ENCODE results near the gene DUSP1.
"Not testable (repeated sequence)": the region's sequence is repeated elsewhere in the genome, so short reads cannot be mapped to it uniquely, and the experiment has no call there.

The DUSP1 gene

DNA sequence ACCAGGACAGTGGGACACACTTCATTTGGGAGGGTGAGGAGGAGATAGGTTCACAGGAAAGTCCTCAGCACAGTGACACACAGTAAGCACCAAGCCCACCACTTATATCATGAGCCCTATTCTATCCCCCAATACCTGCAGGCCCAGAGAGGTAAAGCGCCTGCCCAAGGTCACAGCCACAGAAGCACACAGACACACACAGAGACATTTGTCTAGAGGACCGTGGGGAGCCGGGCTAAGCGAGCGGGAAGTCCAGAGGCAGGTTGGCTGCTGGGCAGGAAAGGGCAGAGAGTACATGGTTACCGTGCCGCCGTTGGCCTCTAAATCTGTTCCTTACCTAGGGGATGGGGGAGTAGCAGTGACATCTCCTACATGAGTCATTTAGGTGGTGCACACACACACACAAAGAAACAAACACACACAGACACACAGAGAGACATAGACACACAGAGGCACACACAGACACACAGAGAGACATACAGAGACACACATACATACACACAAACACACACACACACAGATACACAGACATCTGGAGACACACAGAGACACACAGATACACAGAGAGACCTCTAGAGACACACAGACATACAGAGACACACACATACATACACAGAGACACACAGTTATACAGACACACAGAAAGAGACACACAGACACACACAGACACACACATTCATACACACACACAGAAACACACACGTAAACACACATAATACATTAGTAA is 15.9 kb upstream of the DUSP1 start (continued):
- TF ChIP-seq ISL1 (CRISPR knock-in tag; IDR thresholded peaks at IDR 0.05) (no peak), BACH2 (CRISPR knock-in tag; IDR thresholded peaks at IDR 0.05; ENCODE audit: borderline replicate concordance) (no peak)

DNA sequence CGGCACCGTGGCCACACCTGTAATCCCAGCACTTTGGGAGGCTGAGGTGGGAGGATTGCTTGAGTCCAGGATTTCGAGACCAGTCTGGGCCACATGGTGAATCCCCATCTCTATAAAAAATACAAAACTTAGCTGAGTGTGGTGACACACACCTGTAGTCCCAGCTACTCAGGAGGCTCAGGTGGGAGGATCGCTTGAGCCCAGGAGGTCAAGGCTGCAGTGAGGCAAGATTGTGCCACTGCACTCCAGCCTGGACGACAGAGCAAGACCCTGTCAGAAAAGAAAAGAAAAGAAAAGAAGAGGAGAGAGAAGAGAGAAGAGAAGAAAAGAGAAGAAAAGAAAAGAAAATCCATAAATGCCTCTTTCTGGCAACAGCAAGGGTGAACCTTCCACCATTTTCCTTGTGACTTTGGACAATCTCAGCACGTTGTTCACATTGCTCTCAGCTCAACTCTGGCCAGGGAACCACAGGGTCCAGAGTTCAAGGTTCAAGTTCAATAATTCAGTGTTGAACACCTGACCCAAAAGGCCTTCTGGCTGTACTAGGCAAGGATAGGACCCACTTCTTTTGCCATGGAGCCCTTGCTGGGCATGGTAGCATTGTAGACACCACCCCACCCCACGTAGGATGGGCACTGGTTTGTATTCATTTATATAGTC is 14.6 kb upstream of the DUSP1 start:
- TF ChIP-seq PPARA (CRISPR knock-in tag; IDR thresholded peaks at IDR 0.05; ENCODE audit: borderline replicate concordance): no peak
- TF ChIP-seq, protein P1, sequence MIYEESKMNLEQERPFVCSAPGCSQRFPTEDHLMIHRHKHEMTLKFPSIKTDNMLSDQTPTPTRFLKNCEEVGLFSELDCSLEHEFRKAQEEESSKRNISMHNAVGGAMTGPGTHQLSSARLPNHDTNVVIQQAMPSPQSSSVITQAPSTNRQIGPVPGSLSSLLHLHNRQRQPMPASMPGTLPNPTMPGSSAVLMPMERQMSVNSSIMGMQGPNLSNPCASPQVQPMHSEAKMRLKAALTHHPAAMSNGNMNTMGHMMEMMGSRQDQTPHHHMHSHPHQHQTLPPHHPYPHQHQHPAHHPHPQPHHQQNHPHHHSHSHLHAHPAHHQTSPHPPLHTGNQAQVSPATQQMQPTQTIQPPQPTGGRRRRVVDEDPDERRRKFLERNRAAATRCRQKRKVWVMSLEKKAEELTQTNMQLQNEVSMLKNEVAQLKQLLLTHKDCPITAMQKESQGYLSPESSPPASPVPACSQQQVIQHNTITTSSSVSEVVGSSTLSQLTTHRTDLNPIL (CRISPR knock-in tag; IDR thresholded peaks at IDR 0.05; ENCODE audit: low read depth): no peak
- TF ChIP-seq, protein P2, sequence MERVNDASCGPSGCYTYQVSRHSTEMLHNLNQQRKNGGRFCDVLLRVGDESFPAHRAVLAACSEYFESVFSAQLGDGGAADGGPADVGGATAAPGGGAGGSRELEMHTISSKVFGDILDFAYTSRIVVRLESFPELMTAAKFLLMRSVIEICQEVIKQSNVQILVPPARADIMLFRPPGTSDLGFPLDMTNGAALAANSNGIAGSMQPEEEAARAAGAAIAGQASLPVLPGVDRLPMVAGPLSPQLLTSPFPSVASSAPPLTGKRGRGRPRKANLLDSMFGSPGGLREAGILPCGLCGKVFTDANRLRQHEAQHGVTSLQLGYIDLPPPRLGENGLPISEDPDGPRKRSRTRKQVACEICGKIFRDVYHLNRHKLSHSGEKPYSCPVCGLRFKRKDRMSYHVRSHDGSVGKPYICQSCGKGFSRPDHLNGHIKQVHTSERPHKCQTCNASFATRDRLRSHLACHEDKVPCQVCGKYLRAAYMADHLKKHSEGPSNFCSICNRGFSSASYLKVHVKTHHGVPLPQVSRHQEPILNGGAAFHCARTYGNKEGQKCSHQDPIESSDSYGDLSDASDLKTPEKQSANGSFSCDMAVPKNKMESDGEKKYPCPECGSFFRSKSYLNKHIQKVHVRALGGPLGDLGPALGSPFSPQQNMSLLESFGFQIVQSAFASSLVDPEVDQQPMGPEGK (CRISPR knock-in tag; IDR thresholded peaks at IDR 0.05; ENCODE audit: borderline replicate concordance): no peak
- no peak for TF ChIP-seq ESRRG (CRISPR knock-in tag; IDR thresholded peaks at IDR 0.05)
- no peak for TF ChIP-seq ZFP30 (CRISPR knock-in tag; IDR thresholded peaks at IDR 0.05)
- no peak for TF ChIP-seq OSR1 (CRISPR knock-in tag; IDR thresholded peaks at IDR 0.05)
- no peak for TF ChIP-seq TCF4 (CRISPR knock-in tag; IDR thresholded peaks at IDR 0.05; ENCODE audit: borderline replicate concordance)
- no peak for ATAC-seq

DNA sequence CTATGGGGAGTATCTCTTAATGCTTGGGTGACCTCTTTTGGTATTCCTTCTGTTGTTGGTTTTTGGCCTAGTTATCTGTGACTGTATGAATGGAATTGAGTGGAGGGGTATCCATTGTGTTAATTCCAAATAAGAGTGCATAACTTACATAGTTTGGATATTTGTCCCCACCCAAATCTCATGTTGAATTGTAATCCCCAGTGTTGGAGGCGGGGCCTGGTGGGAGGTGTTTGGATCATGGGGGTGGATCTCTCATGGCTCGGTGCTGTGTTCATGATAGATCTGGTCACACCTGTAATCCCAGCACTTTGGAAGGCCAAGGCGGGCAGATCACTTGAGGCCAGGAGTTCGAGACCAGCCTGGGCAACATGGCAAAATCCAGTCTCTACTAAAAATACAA is 13.2 kb upstream of the DUSP1 start:
- not testable (repeated sequence) for ATAC-seq

DNA sequence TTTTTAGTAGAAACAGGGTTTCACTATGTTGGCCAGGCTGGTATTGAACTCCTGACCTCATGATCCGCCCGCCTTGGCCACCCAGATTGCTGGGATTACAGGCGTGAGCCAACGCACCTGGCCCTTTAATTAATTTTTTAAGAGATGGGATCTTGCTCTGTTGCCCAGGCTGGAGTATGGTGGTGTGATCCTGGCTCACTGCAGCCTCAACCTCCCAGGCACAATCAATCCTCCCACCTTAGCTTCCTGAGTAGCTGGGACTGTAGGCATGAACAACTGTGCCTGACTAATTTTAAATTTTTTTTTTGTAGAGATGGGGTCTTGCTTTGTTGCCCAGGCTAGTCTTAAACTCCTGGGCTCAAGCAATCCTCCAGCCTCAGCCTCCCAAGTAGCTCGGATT is 12.3 kb upstream of the DUSP1 start:
- ATAC-seq: not testable (repeated sequence)

DNA sequence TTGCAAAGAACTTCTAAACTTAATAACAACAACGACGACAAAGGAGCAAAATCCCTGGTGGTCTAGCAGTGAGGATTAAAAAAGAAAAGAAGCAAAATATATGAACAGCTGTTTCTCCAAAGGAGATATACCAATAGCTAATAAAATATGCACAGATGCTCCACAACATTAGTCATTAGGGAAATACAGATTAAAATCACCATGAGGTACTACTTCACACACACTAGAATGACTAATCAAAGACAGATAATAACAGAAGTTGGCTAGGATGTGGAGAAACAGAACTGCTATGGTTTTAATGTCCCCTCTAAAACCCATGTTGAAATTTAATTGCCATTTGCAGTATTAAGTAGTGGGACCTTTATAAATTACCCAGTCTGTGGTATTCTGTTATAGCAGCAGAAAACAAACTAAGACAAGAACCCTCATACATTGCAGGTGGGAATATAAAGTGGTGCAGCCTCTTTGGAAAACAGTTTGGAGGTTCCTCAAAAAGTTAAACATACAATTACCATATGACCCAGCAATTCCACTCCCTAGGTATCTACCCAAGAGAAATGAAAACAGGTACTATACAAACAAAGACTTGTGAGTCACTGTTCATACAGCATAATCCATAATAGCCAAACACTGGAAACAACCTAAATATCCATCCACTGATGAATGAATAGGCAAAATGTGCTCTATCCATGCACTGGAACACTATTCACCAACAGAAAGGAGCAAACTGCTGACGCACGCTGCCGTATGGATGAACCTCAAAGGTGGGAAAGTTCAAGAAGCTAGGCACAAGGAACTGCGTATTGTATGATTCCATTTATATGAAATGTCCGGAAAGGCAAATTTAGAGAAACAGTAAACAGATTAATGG is 11.4 kb upstream of the DUSP1 start:
- TF ChIP-seq GLIS3 (CRISPR knock-in tag; IDR thresholded peaks at IDR 0.05) (no peak), ESRRG (CRISPR knock-in tag; IDR thresholded peaks at IDR 0.05) (no peak)
- ATAC-seq: no peak

DNA sequence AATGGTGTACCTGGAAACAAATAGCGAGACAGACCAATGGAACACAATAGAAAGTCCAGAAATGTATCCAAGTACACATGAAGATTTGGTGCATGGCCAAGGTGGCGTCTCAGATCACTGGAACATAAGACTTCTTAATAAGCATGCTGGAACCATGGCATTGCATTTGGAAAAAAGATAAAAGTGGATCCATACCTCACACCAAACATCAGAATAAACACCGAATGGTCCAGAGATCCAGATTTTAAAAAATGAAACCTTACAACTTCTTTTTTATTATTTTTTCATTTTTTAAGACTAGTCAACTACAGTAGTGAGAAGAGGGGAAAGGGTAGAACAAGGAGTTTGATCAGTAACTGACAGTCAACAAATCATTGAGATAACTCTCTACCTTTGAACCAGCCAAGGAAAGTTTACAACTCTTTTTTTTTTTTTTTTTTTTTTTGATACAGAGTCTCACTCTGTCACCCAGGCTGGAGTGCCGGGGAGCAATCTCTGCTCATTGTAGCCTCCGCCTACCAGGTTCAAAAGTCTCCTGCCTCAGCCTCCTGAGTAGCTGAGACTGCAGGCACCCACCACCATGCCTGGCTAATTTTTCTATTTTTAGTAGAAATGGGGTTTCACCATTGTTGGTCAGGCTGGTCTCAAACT is 8.8 kb upstream of the DUSP1 start:
- ATAC-seq: no peak
- no peak for TF ChIP-seq SNAI2 (CRISPR knock-in tag; IDR thresholded peaks at IDR 0.05)
- TF ChIP-seq TCF4 (CRISPR knock-in tag; IDR thresholded peaks at IDR 0.05; ENCODE audit: borderline replicate concordance): no peak
- no peak for TF ChIP-seq GLIS3 (CRISPR knock-in tag; IDR thresholded peaks at IDR 0.05)
- TF ChIP-seq ZNF8 (CRISPR knock-in tag; IDR thresholded peaks at IDR 0.05): no peak
- no peak for TF ChIP-seq ESRRG (CRISPR knock-in tag; IDR thresholded peaks at IDR 0.05)
- TF ChIP-seq ISL1 (CRISPR knock-in tag; IDR thresholded peaks at IDR 0.05): no peak
- no peak for TF ChIP-seq PPARA (CRISPR knock-in tag; IDR thresholded peaks at IDR 0.05; ENCODE audit: borderline replicate concordance)
- no peak for TF ChIP-seq ZFP30 (CRISPR knock-in tag; IDR thresholded peaks at IDR 0.05)
- no peak for TF ChIP-seq ZC3H10 (CRISPR knock-in tag; IDR thresholded peaks at IDR 0.05)
- TF ChIP-seq RARB (CRISPR knock-in tag; IDR thresholded peaks at IDR 0.05): no peak
- TF ChIP-seq ARNTL (CRISPR knock-in tag; IDR thresholded peaks at IDR 0.05; ENCODE audit: borderline replicate concordance, low read depth): no peak
- TF ChIP-seq, protein P3, sequence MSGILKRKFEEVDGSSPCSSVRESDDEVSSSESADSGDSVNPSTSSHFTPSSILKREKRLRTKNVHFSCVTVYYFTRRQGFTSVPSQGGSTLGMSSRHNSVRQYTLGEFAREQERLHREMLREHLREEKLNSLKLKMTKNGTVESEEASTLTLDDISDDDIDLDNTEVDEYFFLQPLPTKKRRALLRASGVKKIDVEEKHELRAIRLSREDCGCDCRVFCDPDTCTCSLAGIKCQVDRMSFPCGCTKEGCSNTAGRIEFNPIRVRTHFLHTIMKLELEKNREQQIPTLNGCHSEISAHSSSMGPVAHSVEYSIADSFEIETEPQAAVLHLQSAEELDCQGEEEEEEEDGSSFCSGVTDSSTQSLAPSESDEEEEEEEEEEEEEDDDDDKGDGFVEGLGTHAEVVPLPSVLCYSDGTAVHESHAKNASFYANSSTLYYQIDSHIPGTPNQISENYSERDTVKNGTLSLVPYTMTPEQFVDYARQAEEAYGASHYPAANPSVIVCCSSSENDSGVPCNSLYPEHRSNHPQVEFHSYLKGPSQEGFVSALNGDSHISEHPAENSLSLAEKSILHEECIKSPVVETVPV (CRISPR knock-in tag; IDR thresholded peaks at IDR 0.05): no peak

Measured in SK-N-SH treated with all-trans-retinoic acid at 6 μM for 48 hours (cell line).